Psoas muscle (tissue), 8 donors: Measurements from ENCODE around the gene DHX29. TPM values are rescaled to one million over a fixed set of nuclear protein-coding genes. Genes with fewer than 3 reads are reported as not detected.

ENCODE experiments used
- ATAC-seq, 4 donors: fragments of 200-7000 bp; cut with Tn5 transposase; one replicate each; pipeline ENCODE4 v1.9.1; 2020; ENCODE audit warnings: moderate library complexity in 3 of 4, mild to moderate bottlenecking in 2 of 4
- DNase-seq, 2 donors: peaks; one replicate each; pipeline ENCODE4 v3.0.0-alpha.2; 2020
- H3K27ac ChIP-seq: fragments of 200-600 bp; one replicate; pipeline ENCODE4 v1.8.0; 2022
- H3K27me3 ChIP-seq, 3 donors: fragments of 200-600 bp in 1 of 3; one replicate each; pipeline versions ENCODE4 v1.6.1 to v1.8.0; 2013 to 2022; ENCODE audit warnings: low read length in 2 of 3, mild to moderate bottlenecking in 2 of 3, moderate library complexity in 1 of 3; ENCODE audit not compliant: insufficient read depth in 3 of 3
- H3K36me3 ChIP-seq, 2 donors: fragments of 200-600 bp in 1 of 2; one replicate each; pipeline versions ENCODE4 v1.6.1 to v1.8.0; 2013 to 2022; ENCODE audit warnings: low read depth in 1 of 2, mild to moderate bottlenecking in 1 of 2, moderate library complexity in 1 of 2; ENCODE audit not compliant: insufficient read depth in 1 of 2
- H3K4me1 ChIP-seq: fragments of 200-600 bp; one replicate; pipeline ENCODE4 v1.8.0; 2022
- H3K4me3 ChIP-seq: fragments of 200-600 bp; one replicate; pipeline ENCODE4 v1.8.0; 2022; ENCODE audit warnings: mild to moderate bottlenecking
- H3K9me3 ChIP-seq: fragments of 200-600 bp; one replicate; pipeline ENCODE4 v1.8.0; 2022
- WGBS, 3 donors: extraction: QIAGEN DNeasy Blood & Tissue Kit; methylation state at CpG; one replicate each; pipeline versions ENCODE4 v1.1.6 to v1.1.7; 2013; 5-methylcytosine and 5-hydroxymethylcytosine counted together
- intact Hi-C, 2 donors: fragments of 100-400 bp; cut with DNase I; formaldehyde crosslinking; loops; one replicate each; pipeline versions ENCODE4 v1.11.0 to v1.14.2; 2022
- long read RNA-seq, 2 donors: library from polyadenylated mRNA; unstranded; transcript quantifications; one replicate each; pipeline ENCODE4 v2.0.0, GENCODE V29; 2021
- polyA plus RNA-seq, 3 donors: library from polyadenylated mRNA; stranded (reverse); fragments of 200-250 nt; gene quantifications; one replicate each; pipeline ENCODE4 v1.2.3, GENCODE V29; 2013
- total RNA-seq, 4 donors: library from RNA; stranded (reverse); fragmentation: NEBNext Ultra II Directional in 2 of 4; extraction: Animal tissue kit (Norgen Biotek cat#: 25700) in 2 of 4; gene quantifications; one replicate each; pipeline versions ENCODE4 v1.2.1 to v1.2.4, GENCODE V29; 2021 to 2023
- TF ChIP-seq, protein P1 (sequence below): fragments of 200-600 bp; IDR thresholded peaks from one replicate; pipeline ENCODE4 v1.8.0; 2022; ENCODE audit warnings: antibody characterized with exemption
- donor health status: healthy with polysubstance abuse.
- donor health status: DM: no; HTN: no; CAD: no; lungs with moderate emphysema.
- donor health status: Bipolar disorder and iron deficiency.
- donor health status: healthy.
- donor health status: DM: yes; HTN: yes; CAD: no.
- donor health status: DM: no; HTN: no; CAD: no.
- donor health status: DM: no; HTN: no; CAD: no.
- donor health status: DM: yes; HTN: yes; CAD: no.

Gene DHX29, protein sequence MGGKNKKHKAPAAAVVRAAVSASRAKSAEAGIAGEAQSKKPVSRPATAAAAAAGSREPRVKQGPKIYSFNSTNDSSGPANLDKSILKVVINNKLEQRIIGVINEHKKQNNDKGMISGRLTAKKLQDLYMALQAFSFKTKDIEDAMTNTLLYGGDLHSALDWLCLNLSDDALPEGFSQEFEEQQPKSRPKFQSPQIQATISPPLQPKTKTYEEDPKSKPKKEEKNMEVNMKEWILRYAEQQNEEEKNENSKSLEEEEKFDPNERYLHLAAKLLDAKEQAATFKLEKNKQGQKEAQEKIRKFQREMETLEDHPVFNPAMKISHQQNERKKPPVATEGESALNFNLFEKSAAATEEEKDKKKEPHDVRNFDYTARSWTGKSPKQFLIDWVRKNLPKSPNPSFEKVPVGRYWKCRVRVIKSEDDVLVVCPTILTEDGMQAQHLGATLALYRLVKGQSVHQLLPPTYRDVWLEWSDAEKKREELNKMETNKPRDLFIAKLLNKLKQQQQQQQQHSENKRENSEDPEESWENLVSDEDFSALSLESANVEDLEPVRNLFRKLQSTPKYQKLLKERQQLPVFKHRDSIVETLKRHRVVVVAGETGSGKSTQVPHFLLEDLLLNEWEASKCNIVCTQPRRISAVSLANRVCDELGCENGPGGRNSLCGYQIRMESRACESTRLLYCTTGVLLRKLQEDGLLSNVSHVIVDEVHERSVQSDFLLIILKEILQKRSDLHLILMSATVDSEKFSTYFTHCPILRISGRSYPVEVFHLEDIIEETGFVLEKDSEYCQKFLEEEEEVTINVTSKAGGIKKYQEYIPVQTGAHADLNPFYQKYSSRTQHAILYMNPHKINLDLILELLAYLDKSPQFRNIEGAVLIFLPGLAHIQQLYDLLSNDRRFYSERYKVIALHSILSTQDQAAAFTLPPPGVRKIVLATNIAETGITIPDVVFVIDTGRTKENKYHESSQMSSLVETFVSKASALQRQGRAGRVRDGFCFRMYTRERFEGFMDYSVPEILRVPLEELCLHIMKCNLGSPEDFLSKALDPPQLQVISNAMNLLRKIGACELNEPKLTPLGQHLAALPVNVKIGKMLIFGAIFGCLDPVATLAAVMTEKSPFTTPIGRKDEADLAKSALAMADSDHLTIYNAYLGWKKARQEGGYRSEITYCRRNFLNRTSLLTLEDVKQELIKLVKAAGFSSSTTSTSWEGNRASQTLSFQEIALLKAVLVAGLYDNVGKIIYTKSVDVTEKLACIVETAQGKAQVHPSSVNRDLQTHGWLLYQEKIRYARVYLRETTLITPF (N-terminal part only)
- 10 to 100 TPM; 25.6 to 38.5 (median 33.3) TPM for total RNA-seq
- 10 to 100 TPM; 16.1 to 47.7 (median 28.6) TPM for polyA plus RNA-seq
- long read RNA-seq, donor 1, full-length matches to known transcripts, result 5 of 28 reads
- long read RNA-seq, donor 1, partial matches to known transcripts, result 21 of 28 reads
- long read RNA-seq, donor 1, other reads (novel, unspliced or antisense), result 2 of 28 reads
- long read RNA-seq, donor 2, full-length matches to known transcripts, result 18 of 81 reads
- long read RNA-seq, donor 2, partial matches to known transcripts, result 54 of 81 reads
- long read RNA-seq, donor 2, other reads (novel, unspliced or antisense), result 9 of 81 reads

DNA sequence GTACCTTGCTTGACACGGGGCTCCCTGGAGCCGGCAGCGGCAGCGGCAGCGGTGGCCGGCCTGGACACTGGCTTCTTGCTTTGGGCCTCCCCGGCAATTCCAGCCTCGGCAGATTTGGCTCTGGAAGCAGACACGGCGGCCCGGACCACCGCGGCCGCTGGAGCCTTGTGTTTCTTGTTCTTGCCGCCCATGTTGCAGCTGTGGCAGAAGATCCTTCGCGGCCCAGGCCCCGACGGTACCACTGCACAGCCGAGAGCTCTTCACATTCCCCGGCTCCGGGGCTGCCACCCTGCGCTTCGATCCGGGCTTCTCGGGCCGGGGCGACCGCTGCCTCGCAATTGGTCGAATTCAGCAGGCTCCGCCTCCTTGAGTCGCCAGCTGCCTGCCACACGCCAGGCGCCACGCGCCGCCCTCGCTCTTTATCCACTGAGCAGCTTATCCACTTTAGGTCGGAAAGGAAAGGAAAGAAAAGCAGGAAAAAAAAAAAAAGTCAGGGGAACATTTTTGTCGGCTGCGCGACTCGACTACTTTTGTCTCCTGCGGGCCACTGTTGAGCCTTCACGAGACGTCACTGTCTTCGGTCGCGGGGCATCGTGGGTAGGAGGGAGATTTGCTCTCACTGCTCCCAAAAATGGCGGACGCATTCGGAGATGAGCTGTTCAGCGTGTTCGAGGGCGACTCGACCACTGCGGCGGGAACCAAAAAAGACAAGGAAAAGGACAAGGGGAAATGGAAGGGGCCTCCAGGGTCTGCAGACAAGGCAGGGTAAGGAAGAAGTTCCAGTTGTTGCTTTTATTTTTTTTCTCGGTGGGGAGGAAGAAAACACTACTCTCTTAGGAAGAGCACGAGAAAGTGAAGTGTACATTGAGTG, at the start of gene DHX29, which contains the start of gene MTREX:
DHX29 (minus strand) TSS at position 312 of the 871 bp plus-strand sequence; CDS start at position 191, 121 bp downstream.
MTREX (plus strand) TSS at position 607 of the 871 bp plus-strand sequence; CDS start at position 632, 25 bp downstream.
- Histone ChIP-seq H3K36me3 (peaks cover 0 to 5% of the 10 kb centered on the region in 2 donors), H3K9me3 (peaks cover 3% of the 10 kb centered on the region), H3K27ac (peak within 1 kb of the TSS; percentile 96), H3K27me3 (no peaks in the 10 kb centered on the region), H3K4me1 (peaks cover 58% of the 10 kb centered on the region), H3K4me3 (peak within 1 kb of the TSS; percentile 95)
- TF ChIP-seq, protein P1, sequence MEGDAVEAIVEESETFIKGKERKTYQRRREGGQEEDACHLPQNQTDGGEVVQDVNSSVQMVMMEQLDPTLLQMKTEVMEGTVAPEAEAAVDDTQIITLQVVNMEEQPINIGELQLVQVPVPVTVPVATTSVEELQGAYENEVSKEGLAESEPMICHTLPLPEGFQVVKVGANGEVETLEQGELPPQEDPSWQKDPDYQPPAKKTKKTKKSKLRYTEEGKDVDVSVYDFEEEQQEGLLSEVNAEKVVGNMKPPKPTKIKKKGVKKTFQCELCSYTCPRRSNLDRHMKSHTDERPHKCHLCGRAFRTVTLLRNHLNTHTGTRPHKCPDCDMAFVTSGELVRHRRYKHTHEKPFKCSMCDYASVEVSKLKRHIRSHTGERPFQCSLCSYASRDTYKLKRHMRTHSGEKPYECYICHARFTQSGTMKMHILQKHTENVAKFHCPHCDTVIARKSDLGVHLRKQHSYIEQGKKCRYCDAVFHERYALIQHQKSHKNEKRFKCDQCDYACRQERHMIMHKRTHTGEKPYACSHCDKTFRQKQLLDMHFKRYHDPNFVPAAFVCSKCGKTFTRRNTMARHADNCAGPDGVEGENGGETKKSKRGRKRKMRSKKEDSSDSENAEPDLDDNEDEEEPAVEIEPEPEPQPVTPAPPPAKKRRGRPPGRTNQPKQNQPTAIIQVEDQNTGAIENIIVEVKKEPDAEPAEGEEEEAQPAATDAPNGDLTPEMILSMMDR, result no peak
- DNase-seq (peak; percentile 91 to 94), ATAC-seq (peak; percentile 92 to 95 (median 95))
- intact Hi-C loops, result no loop called here
- 0% methylated on average over 61 to 62 of the region's 62 CpGs for WGBS, 3 donors

DNA sequence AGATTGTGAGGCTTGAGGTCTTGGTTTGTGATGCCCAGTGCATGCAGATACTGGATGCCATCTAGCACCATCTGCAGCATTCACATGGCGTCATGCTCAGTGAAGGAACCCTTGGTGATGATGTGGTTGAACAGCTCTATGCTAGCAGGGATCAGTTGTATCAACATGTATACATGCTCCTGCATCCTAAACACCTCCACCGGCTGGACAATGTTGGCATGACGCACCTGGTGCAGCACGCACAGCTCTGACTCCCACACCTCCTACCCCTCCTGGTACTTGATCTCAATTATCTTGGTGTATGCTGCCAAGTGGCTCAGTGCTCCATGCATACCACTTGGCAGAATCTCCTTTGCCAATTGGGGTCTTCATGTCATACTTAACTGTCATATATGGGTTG, 49.4 kb upstream of the DHX29 start:
- peaks cover 8 to 89% of the 10 kb centered on the region in 2 donors for H3K36me3 ChIP-seq
- ATAC-seq, result peak in 1 of 4 donors; percentile 10
- no peak for DNase-seq
- TF ChIP-seq, protein P1, result no peak
- 94 to 98% (median 94%) methylated on average over 4 of the region's 4 CpGs for WGBS, 3 donors
- no peaks in the 10 kb centered on the region for H3K9me3 ChIP-seq
- no peak overlapping the region for H3K4me3 ChIP-seq
- intact Hi-C loops, result no loop called here
- H3K27ac ChIP-seq, result no peak overlapping the region
- no peaks in the 10 kb centered on the region for H3K4me1 ChIP-seq
- no peaks in the 10 kb centered on the region for H3K27me3 ChIP-seq

DNA sequence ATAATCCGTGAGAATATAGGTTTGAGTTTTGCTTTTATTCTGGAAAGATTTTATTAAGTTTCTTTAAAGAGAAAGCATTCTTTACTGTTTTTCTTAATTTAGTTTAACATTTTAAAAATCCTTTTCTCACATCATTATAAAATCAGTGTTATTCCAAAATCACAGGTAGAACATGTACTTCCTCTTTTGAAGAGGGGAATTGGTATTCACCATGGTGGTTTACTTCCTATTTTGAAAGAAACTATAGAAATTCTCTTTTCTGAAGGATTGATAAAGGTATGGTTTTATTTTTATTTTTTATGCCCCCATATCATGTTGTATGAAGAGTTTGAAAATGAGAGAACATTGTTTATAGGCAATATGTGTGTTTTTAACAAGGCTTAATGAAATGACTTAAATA, 43.3 kb upstream of the DHX29 start:
- Histone ChIP-seq H3K27me3 (no peaks in the 10 kb centered on the region), H3K9me3 (no peaks in the 10 kb centered on the region), H3K4me3 (no peak overlapping the region), H3K36me3 (peaks cover 10 to 96% of the 10 kb centered on the region in 2 donors), H3K27ac (no peak overlapping the region), H3K4me1 (no peaks in the 10 kb centered on the region)
- WGBS, 3 donors, result 94 to 98% (median 96%) methylated on average over 1 of the region's 1 CpG
- ATAC-seq (no peak), DNase-seq (no peak)
- TF ChIP-seq, protein P1, result no peak
- intact Hi-C loops, result no loop called here
